Activated CD4-positive, alpha-beta T cell treated with anti-CD3 and anti-CD28 coated beads, Interleukin-2, amount 10 ng/mL, durations not matched to agents 7 days and 5 days (primary cell): Measurements from ENCODE around the gene CD101. TPM values are rescaled to one million over a fixed set of nuclear protein-coding genes. Genes with fewer than 3 reads are reported as not detected.

Experiments used
- CTCF ChIA-PET: fragments of 350-600 bp; sonication (Branson Sonifier 250); formaldehyde crosslinking; loops from one replicate; lab custom pipeline; 2021; ENCODE audit warnings: antibody characterized with exemption; lab: Charles Lee
- POLR2A ChIA-PET: fragments of 350-600 bp; sonication (Branson Sonifier 250); formaldehyde crosslinking; loops from one replicate; lab custom pipeline; 2021; ENCODE audit warnings: antibody characterized with exemption; lab: Charles Lee
- DNase-seq: peaks from one replicate; pipeline ENCODE4 v3.0.0-alpha.2; 2020
- H3K27ac Mint-ChIP-seq: one replicate; pipeline ENCODE4 v1.8.0; 2021; ENCODE audit warnings: mild to moderate bottlenecking, moderate library complexity, mixed read lengths
- H3K27me3 Mint-ChIP-seq: one replicate; pipeline ENCODE4 v1.8.0; 2021; ENCODE audit warnings: mixed read lengths
- H3K36me3 Mint-ChIP-seq: one replicate; pipeline ENCODE4 v1.8.0; 2021; ENCODE audit warnings: low read depth, mixed read lengths
- H3K4me1 Mint-ChIP-seq: one replicate; pipeline ENCODE4 v1.8.0; 2021; ENCODE audit warnings: mixed read lengths
- H3K4me3 Mint-ChIP-seq: one replicate; pipeline ENCODE4 v1.8.0; 2021; ENCODE audit warnings: mild to moderate bottlenecking, moderate library complexity, mixed read lengths
- H3K9me3 Mint-ChIP-seq: one replicate; pipeline ENCODE4 v1.8.0; 2021; ENCODE audit warnings: mixed read lengths
- total RNA-seq, 2 experiments: library from RNA; stranded (reverse); gene quantifications; one replicate each; pipeline ENCODE4 v1.2.3, GENCODE V29; 2021

Gene CD101
- total RNA-seq, 2 experiments from 2014 or later, result 3.4 to 4.2 TPM

GRCh38 chr1:117003223-117003875 is 1.8 kb downstream of the CD101 start:
- Mint-ChIP-seq H3K27me3 (no peaks in the 10 kb centered on the region), H3K9me3 (peaks cover 4% of the 10 kb centered on the region), H3K36me3 (peaks cover 13% of the 10 kb centered on the region), H3K27ac (peak overlapping the region; percentile 26), H3K4me3 (no peak overlapping the region), H3K4me1 (peaks cover 67% of the 10 kb centered on the region)
- no peak for DNase-seq
- ChIA-PET POLR2A (interaction anchor here (0.6 kb wide), 1 partner anchor 56 kb away, joined by 3 read pairs; no protein-coding TSS in a partner anchor), CTCF (interaction anchor here (1.1 to 2.1 kb wide), 3 partner anchors 10 to 18 kb away, joined by 3 to 5 read pairs (median 5); no protein-coding TSS in a partner anchor)

GRCh38 chr1:117007719-117008013 is 6.1 kb downstream of the CD101 start:
- no peaks in the 10 kb centered on the region for H3K27me3 Mint-ChIP-seq
- no peak overlapping the region for H3K27ac Mint-ChIP-seq
- H3K9me3 Mint-ChIP-seq, result no peaks in the 10 kb centered on the region
- H3K4me3 Mint-ChIP-seq, result no peak overlapping the region
- ChIA-PET POLR2A (no interaction called here), CTCF (interaction anchor here (1.3 kb wide), 1 partner anchor 9 kb away, joined by 3 read pairs; no protein-coding TSS in a partner anchor)
- no peak for DNase-seq
- H3K4me1 Mint-ChIP-seq, result peaks cover 62% of the 10 kb centered on the region
- peaks cover 12% of the 10 kb centered on the region for H3K36me3 Mint-ChIP-seq

GRCh38 chr1:117008656-117009055 is 7.1 kb downstream of the CD101 start:
- Mint-ChIP-seq H3K27ac (peak overlapping the region; percentile 81), H3K4me3 (no peak overlapping the region), H3K27me3 (no peaks in the 10 kb centered on the region), H3K9me3 (no peaks in the 10 kb centered on the region), H3K4me1 (peaks cover 56% of the 10 kb centered on the region), H3K36me3 (peaks cover 5% of the 10 kb centered on the region)
- ChIA-PET POLR2A (no interaction called here), CTCF (interaction anchor here (1.0 kb wide), 1 partner anchor 22 kb away, joined by 3 read pairs; no protein-coding TSS in a partner anchor)
- no peak for DNase-seq

GRCh38 chr1:117009132-117009531 is 7.6 kb downstream of the CD101 start:
- DNase-seq, result peak; percentile 34
- Mint-ChIP-seq H3K9me3 (no peaks in the 10 kb centered on the region), H3K27me3 (no peaks in the 10 kb centered on the region), H3K36me3 (peaks cover 5% of the 10 kb centered on the region), H3K4me3 (peak overlapping the region; percentile 41), H3K27ac (peak overlapping the region; percentile 81), H3K4me1 (peaks cover 55% of the 10 kb centered on the region)
- POLR2A ChIA-PET, result no interaction called here
- CTCF ChIA-PET, result interaction anchor here (0.7 to 1.0 kb wide), 3 partner anchors 8 to 272 kb away, joined by 3 read pairs; no protein-coding TSS in a partner anchor

- no peak overlapping the region for H3K27ac Mint-ChIP-seq
- ChIA-PET POLR2A (no interaction called here), CTCF (interaction anchor here (1.4 kb wide), 1 partner anchor 15 kb away, joined by 4 read pairs; no protein-coding TSS in a partner anchor)
- H3K4me3 Mint-ChIP-seq, result no peak overlapping the region
- H3K4me1 Mint-ChIP-seq, result peaks cover 56% of the 10 kb centered on the region
- peaks cover 5% of the 10 kb centered on the region for H3K36me3 Mint-ChIP-seq
- H3K27me3 Mint-ChIP-seq, result no peaks in the 10 kb centered on the region
- no peak for DNase-seq
- H3K9me3 Mint-ChIP-seq, result no peaks in the 10 kb centered on the region
Observed at GRCh38 chr1:117010310-117010969, 8.9 kb downstream of the CD101 start.

GRCh38 chr1:117011334-117011733 is 9.8 kb downstream of the CD101 start:
- CTCF ChIA-PET, result interaction anchor here (1.4 kb wide), 1 partner anchor 16 kb away, joined by 4 read pairs; no protein-coding TSS in a partner anchor
- POLR2A ChIA-PET, result no interaction called here
- H3K9me3 Mint-ChIP-seq, result no peaks in the 10 kb centered on the region
- no peaks in the 10 kb centered on the region for H3K27me3 Mint-ChIP-seq
- no peak for DNase-seq
- no peak overlapping the region for H3K4me3 Mint-ChIP-seq
- H3K36me3 Mint-ChIP-seq, result peaks cover 5% of the 10 kb centered on the region
- peaks cover 52% of the 10 kb centered on the region for H3K4me1 Mint-ChIP-seq
- no peak overlapping the region for H3K27ac Mint-ChIP-seq

- no peak for DNase-seq
- CTCF ChIA-PET, result interaction anchor here (1.0 to 1.4 kb wide), 2 partner anchors 10 to 27 kb away, joined by 3 read pairs; no protein-coding TSS in a partner anchor
- H3K36me3 Mint-ChIP-seq, result peaks cover 5% of the 10 kb centered on the region
- H3K4me1 Mint-ChIP-seq, result peaks cover 45% of the 10 kb centered on the region
- no peak overlapping the region for H3K4me3 Mint-ChIP-seq
- no peak overlapping the region for H3K27ac Mint-ChIP-seq
- H3K9me3 Mint-ChIP-seq, result no peaks in the 10 kb centered on the region
- POLR2A ChIA-PET, result no interaction called here
- no peaks in the 10 kb centered on the region for H3K27me3 Mint-ChIP-seq
Observed at GRCh38 chr1:117013309-117013858, 11.8 kb downstream of the CD101 start.

GRCh38 chr1:117014209-117014608 is 12.6 kb downstream of the CD101 start:
- Mint-ChIP-seq H3K4me3 (no peak overlapping the region), H3K27ac (no peak overlapping the region), H3K9me3 (no peaks in the 10 kb centered on the region), H3K36me3 (peaks cover 5% of the 10 kb centered on the region), H3K4me1 (peaks cover 37% of the 10 kb centered on the region), H3K27me3 (no peaks in the 10 kb centered on the region)
- ChIA-PET CTCF (interaction anchor here (1.4 kb wide), 1 partner anchor 11 kb away, joined by 3 read pairs; no protein-coding TSS in a partner anchor), POLR2A (no interaction called here)
- no peak for DNase-seq

GRCh38 chr1:117015724-117016123 is 14.2 kb downstream of the CD101 start:
- H3K27ac Mint-ChIP-seq, result no peak overlapping the region
- peaks cover 2% of the 10 kb centered on the region for H3K36me3 Mint-ChIP-seq
- peaks cover 24% of the 10 kb centered on the region for H3K4me1 Mint-ChIP-seq
- no peak for DNase-seq
- ChIA-PET POLR2A (no interaction called here), CTCF (no interaction called here)
- no peaks in the 10 kb centered on the region for H3K27me3 Mint-ChIP-seq
- H3K9me3 Mint-ChIP-seq, result no peaks in the 10 kb centered on the region
- H3K4me3 Mint-ChIP-seq, result no peak overlapping the region

- Mint-ChIP-seq H3K36me3 (peaks cover 2% of the 10 kb centered on the region), H3K4me3 (no peak overlapping the region), H3K9me3 (no peaks in the 10 kb centered on the region), H3K4me1 (peaks cover 22% of the 10 kb centered on the region), H3K27ac (no peak overlapping the region), H3K27me3 (no peaks in the 10 kb centered on the region)
- no peak for DNase-seq
- ChIA-PET CTCF (interaction anchor here (1.0 kb wide), 1 partner anchor 45 kb away, joined by 3 read pairs; no protein-coding TSS in a partner anchor), POLR2A (no interaction called here)
Observed at GRCh38 chr1:117017062-117017461, 15.5 kb downstream of the CD101 start.

GRCh38 chr1:117017648-117018047 is 16.1 kb downstream of the CD101 start:
- DNase-seq, result no peak
- ChIA-PET CTCF (interaction anchor here (1.0 kb wide), 1 partner anchor 45 kb away, joined by 3 read pairs; no protein-coding TSS in a partner anchor), POLR2A (no interaction called here)
- Mint-ChIP-seq H3K9me3 (no peaks in the 10 kb centered on the region), H3K27me3 (no peaks in the 10 kb centered on the region), H3K36me3 (peaks cover 2% of the 10 kb centered on the region), H3K27ac (no peak overlapping the region), H3K4me1 (peaks cover 22% of the 10 kb centered on the region), H3K4me3 (no peak overlapping the region)

GRCh38 chr1:117020526-117021156 is 19.1 kb downstream of the CD101 start:
- DNase-seq, result no peak
- ChIA-PET POLR2A (no interaction called here), CTCF (interaction anchor here (1.2 to 1.3 kb wide), 2 partner anchors 22 to 36 kb away, joined by 3 to 4 read pairs; no protein-coding TSS in a partner anchor)
- no peak overlapping the region for H3K4me3 Mint-ChIP-seq
- no peak overlapping the region for H3K27ac Mint-ChIP-seq
- no peaks in the 10 kb centered on the region for H3K27me3 Mint-ChIP-seq
- no peaks in the 10 kb centered on the region for H3K9me3 Mint-ChIP-seq
- peaks cover 7% of the 10 kb centered on the region for H3K4me1 Mint-ChIP-seq
- no peaks in the 10 kb centered on the region for H3K36me3 Mint-ChIP-seq
